Left ventricle myocardium inferior (tissue), 1 donor: ENCODE measurements around the gene CENPE. TPM values are rescaled to one million over a fixed set of nuclear protein-coding genes. Genes with fewer than 3 reads are reported as not detected.
A peak's percentile ranks its signal among the peaks of the same experiment; 100 is the strongest.

Experiments used
- DNase-seq: peaks from one replicate; pipeline ENCODE4 v3.0.0-alpha.2; 2020
- H3K27ac ChIP-seq: fragments of 200-600 bp; replicated peaks from 2 replicates; pipeline ENCODE4 v1.8.0; 2021
- H3K27me3 ChIP-seq: fragments of 200-600 bp; 2 replicates; pipeline ENCODE4 v1.8.0; 2021; ENCODE audit warnings: low read depth
- H3K36me3 ChIP-seq: fragments of 200-600 bp; 2 replicates; pipeline ENCODE4 v1.8.0; 2021
- H3K4me1 ChIP-seq: fragments of 200-600 bp; 2 replicates; pipeline ENCODE4 v1.8.0; 2021
- H3K4me3 ChIP-seq: fragments of 200-600 bp; 2 replicates; pipeline ENCODE4 v1.8.0; 2021; ENCODE audit warnings: mild to moderate bottlenecking, moderate library complexity
- H3K9me3 ChIP-seq: fragments of 200-600 bp; replicated peaks from 2 replicates; pipeline ENCODE4 v1.8.0; 2021
- CTCF ChIP-seq: fragments of 200-600 bp; IDR thresholded peaks from 2 replicates; pipeline ENCODE4 v1.8.0; 2021; ENCODE audit warnings: antibody characterized with exemption, mild to moderate bottlenecking, borderline replicate concordance
- intact Hi-C: fragments of 100-400 bp; cut with micrococcal nuclease; formaldehyde crosslinking; loops from one replicate; pipeline ENCODE4 v1.11.0; 2022
- total RNA-seq: library from RNA; stranded (reverse); fragmentation: NEBNext Ultra II Directional; extraction: Animal tissue kit (Norgen Biotek cat#: 25700); gene quantifications from one replicate; pipeline ENCODE4 v1.2.1, GENCODE V29; 2021
- donor health status: DM: no; HTN: yes; CAD: no; lungs with severe emphysema.

CENPE gene
- total RNA-seq, 1 donor from 2014 or later: 0.85 TPM

GRCh38 chr4:103091601-103092223, 106.4 kb downstream of the CENPE start:
- DNase-seq: no peak
- no peak overlapping the region for H3K27ac ChIP-seq

GRCh38 chr4:103089481-103089880, 108.7 kb downstream of the CENPE start:
- H3K4me3 ChIP-seq: no peak overlapping the region
- H3K9me3 ChIP-seq: no peaks in the 10 kb centered on the region
- H3K4me1 ChIP-seq: peaks cover 7% of the 10 kb centered on the region
- peaks cover 77% of the 10 kb centered on the region for H3K36me3 ChIP-seq
- no peak for TF ChIP-seq CTCF
- intact Hi-C loops: no loop called here
- H3K27ac ChIP-seq: no peak overlapping the region
- no peaks in the 10 kb centered on the region for H3K27me3 ChIP-seq
- no peak for DNase-seq

More at GRCh38 chr4:103091601-103092223, 106.4 kb downstream of the CENPE start:
- intact Hi-C loops: loop anchor here (10.0 kb wide), 1 partner anchor 667 kb away; no protein-coding TSS in a partner anchor
- Histone ChIP-seq H3K27me3 (no peaks in the 10 kb centered on the region), H3K4me3 (no peak overlapping the region), H3K36me3 (peaks cover 60% of the 10 kb centered on the region), H3K9me3 (no peaks in the 10 kb centered on the region), H3K4me1 (peaks cover 25% of the 10 kb centered on the region)
- TF ChIP-seq CTCF: peak; percentile 53

- DNase-seq: no peak
- H3K36me3 ChIP-seq: peaks cover 89% of the 10 kb centered on the region
- intact Hi-C loops: no loop called here
- no peaks in the 10 kb centered on the region for H3K9me3 ChIP-seq
- H3K27me3 ChIP-seq: no peaks in the 10 kb centered on the region
- H3K4me3 ChIP-seq: no peak overlapping the region
- H3K4me1 ChIP-seq: no peaks in the 10 kb centered on the region
- H3K27ac ChIP-seq: no peak overlapping the region
- TF ChIP-seq CTCF: no peak
Measured at GRCh38 chr4:103086551-103086950, 111.6 kb downstream of the CENPE start.

GRCh38 chr4:103085555-103086196, 112.5 kb downstream of the CENPE start:
- no peaks in the 10 kb centered on the region for H3K4me1 ChIP-seq
- intact Hi-C loops: no loop called here
- no peaks in the 10 kb centered on the region for H3K27me3 ChIP-seq
- peaks cover 93% of the 10 kb centered on the region for H3K36me3 ChIP-seq
- H3K9me3 ChIP-seq: no peaks in the 10 kb centered on the region
- no peak for DNase-seq
- H3K4me3 ChIP-seq: no peak overlapping the region
- no peak overlapping the region for H3K27ac ChIP-seq
- TF ChIP-seq CTCF: no peak

GRCh38 chr4:103079621-103080020, 118.5 kb downstream of the CENPE start:
- H3K4me1 ChIP-seq: peaks cover 26% of the 10 kb centered on the region
- no peaks in the 10 kb centered on the region for H3K9me3 ChIP-seq
- H3K27me3 ChIP-seq: no peaks in the 10 kb centered on the region
- DNase-seq: no peak
- no peak overlapping the region for H3K4me3 ChIP-seq
- no peak overlapping the region for H3K27ac ChIP-seq
- intact Hi-C loops: no loop called here
- no peak for TF ChIP-seq CTCF
- H3K36me3 ChIP-seq: peaks cover 42% of the 10 kb centered on the region
